ENCODE measurements around the gene CREB5.

The CREB5 gene

DNA sequence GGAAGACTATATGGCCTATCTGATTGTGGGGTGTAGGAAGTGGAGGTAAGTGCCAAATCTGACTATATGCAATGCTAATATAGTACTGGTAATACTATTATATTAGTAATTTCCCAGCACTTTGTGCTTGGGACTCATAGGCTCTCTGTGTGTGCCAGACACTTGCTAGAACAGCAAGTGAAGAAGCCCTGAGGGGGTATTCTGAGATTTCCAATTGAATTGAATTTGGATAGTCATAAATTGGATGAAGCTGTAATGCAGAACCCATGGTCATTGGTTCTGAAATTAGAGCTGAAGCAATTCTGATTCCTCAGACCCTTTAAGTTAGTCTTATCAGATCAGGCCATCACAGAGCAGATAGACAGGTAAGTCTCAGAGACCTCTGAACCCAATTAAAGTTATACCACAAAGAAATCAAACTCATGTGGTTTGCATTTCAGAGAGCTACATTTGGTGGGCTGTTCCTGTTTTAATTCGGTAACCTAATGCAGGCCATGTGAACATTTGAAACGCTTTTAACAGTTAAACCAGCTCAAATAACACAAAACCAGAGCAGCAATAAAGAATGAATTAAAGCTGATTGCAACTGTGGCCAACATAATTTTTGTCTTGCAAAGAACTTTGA, 179.5 kb downstream of the CREB5 start:
- no peak for DNase-seq
- Histone ChIP-seq H3K9ac (ENCODE audit: low read length) (no peak overlapping the region), H2AFZ (ENCODE audit: low read depth, low read length) (no peak overlapping the region), H3K9me3 (ENCODE audit: control insufficient read depth, low read length) (no peaks in the 10 kb centered on the region), H4K91ac (ENCODE audit: low read length) (no peak overlapping the region), H3K14ac (ENCODE audit: low read length in 2 of 2) (no peak overlapping the region), H3K18ac (ENCODE audit: low read depth in 1 of 2, low read length in 2 of 2) (no peak overlapping the region), H3K79me1 (replicated peaks; ENCODE audit: low read length, poor library complexity, severe bottlenecking) (no peaks in the 10 kb centered on the region), H3K27ac (ENCODE audit: low read length, poor library complexity, severe bottlenecking) (no peak overlapping the region), H3K27me3 (ENCODE audit: control insufficient read depth in 1 of 2, insufficient read depth in 1 of 2, low read length in 2 of 2) (no peaks in the 10 kb centered on the region), H3K4ac (ENCODE audit: low read depth in 1 of 2, low read length in 2 of 2) (no peak overlapping the region), H3K36me3 (ENCODE audit: control insufficient read depth in 1 of 2, insufficient read depth in 2 of 2, low read depth in 1 of 2, low read length in 2 of 2) (no peaks in the 10 kb centered on the region), H4K8ac (ENCODE audit: low read length) (no peak overlapping the region), H3K4me1 (ENCODE audit: control insufficient read depth, insufficient read depth, low read depth, low read length) (peaks cover 2% of the 10 kb centered on the region), H2BK12ac (ENCODE audit: low read length in 2 of 2) (no peak overlapping the region), H3K23ac (ENCODE audit: low read length in 2 of 2) (no peak overlapping the region), H2BK5ac (ENCODE audit: low read depth, low read length, poor library complexity, severe bottlenecking) (no peak overlapping the region), H3K4me3 (ENCODE audit: insufficient read depth in 1 of 2, low read depth in 1 of 2, low read length in 2 of 2) (no peak overlapping the region), H3K4me2 (ENCODE audit: low read length, poor library complexity, severe bottlenecking) (no peak overlapping the region), H2AK5ac (ENCODE audit: low read length, severe bottlenecking) (no peak overlapping the region), H2BK120ac (ENCODE audit: low read depth, low read length) (no peak overlapping the region), H2BK15ac (ENCODE audit: low read depth, poor library complexity, severe bottlenecking) (no peak overlapping the region)
- 75% methylated on average over 2 of the region's 2 CpGs for WGBS

DNA sequence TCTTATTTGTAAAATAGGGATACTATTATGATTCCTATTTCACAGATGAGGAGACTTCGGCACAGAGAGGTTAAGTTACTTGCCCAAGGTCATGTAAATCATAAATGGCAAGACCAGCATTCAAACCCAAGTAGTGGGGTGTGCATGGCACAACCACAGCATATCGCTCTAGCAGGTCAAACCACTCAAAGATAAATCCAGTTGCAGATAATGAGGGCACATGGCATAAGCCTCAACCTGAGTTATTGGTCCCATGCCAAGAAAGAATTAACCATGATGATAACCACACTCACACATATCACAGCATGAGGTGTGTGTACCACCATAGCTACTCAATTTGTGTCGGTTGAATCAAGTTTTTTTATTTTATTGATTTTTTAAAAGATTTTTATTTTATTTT, 180.5 kb downstream of the CREB5 start:
- Histone ChIP-seq H2AK5ac (ENCODE audit: low read length, severe bottlenecking) (no peak overlapping the region), H3K27ac (ENCODE audit: low read length, poor library complexity, severe bottlenecking) (no peak overlapping the region), H3K18ac (ENCODE audit: low read depth in 1 of 2, low read length in 2 of 2) (no peak overlapping the region), H3K36me3 (ENCODE audit: control insufficient read depth in 1 of 2, insufficient read depth in 2 of 2, low read depth in 1 of 2, low read length in 2 of 2) (no peaks in the 10 kb centered on the region), H2BK5ac (ENCODE audit: low read depth, low read length, poor library complexity, severe bottlenecking) (no peak overlapping the region), H2BK15ac (ENCODE audit: low read depth, poor library complexity, severe bottlenecking) (no peak overlapping the region), H2BK120ac (ENCODE audit: low read depth, low read length) (no peak overlapping the region), H3K9ac (ENCODE audit: low read length) (no peak overlapping the region), H3K4ac (ENCODE audit: low read depth in 1 of 2, low read length in 2 of 2) (no peak overlapping the region), H4K91ac (ENCODE audit: low read length) (no peak overlapping the region), H4K8ac (ENCODE audit: low read length) (no peak overlapping the region), H3K14ac (ENCODE audit: low read length in 2 of 2) (no peak overlapping the region), H3K79me1 (replicated peaks; ENCODE audit: low read length, poor library complexity, severe bottlenecking) (no peaks in the 10 kb centered on the region), H3K23ac (ENCODE audit: low read length in 2 of 2) (no peak overlapping the region), H3K4me3 (ENCODE audit: insufficient read depth in 1 of 2, low read depth in 1 of 2, low read length in 2 of 2) (no peak overlapping the region), H3K4me2 (ENCODE audit: low read length, poor library complexity, severe bottlenecking) (no peak overlapping the region), H2AFZ (ENCODE audit: low read depth, low read length) (no peak overlapping the region), H3K27me3 (ENCODE audit: control insufficient read depth in 1 of 2, insufficient read depth in 1 of 2, low read length in 2 of 2) (no peaks in the 10 kb centered on the region), H3K9me3 (ENCODE audit: control insufficient read depth, low read length) (no peaks in the 10 kb centered on the region), H2BK12ac (ENCODE audit: low read length in 2 of 2) (no peak overlapping the region), H3K4me1 (ENCODE audit: control insufficient read depth, insufficient read depth, low read depth, low read length) (no peaks in the 10 kb centered on the region)
- DNase-seq = no peak
- WGBS = 85% methylated on average over 2 of the region's 3 CpGs

DNA sequence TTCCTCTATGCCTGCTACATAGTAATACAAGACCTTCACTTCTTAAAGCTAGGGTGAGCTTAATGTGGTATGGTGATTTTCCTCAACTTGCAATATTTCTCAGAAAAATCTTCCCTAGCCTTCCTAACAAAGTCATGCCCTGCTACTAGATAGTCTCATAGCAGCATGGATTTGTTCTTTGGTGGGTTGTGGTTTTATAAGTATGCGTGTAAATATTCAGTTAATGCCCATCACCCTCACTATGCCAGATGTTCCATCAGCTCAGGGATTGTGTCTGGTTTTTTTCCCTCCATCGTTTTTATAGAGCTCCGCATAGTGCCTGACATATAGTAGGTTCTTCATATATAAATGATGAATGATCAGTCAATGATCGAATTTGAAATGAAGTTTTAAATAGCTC, 182.8 kb downstream of the CREB5 start:
- Histone ChIP-seq H3K4me2 (ENCODE audit: low read length, poor library complexity, severe bottlenecking) (no peak overlapping the region), H2BK5ac (ENCODE audit: low read depth, low read length, poor library complexity, severe bottlenecking) (no peak overlapping the region), H4K91ac (ENCODE audit: low read length) (no peak overlapping the region), H2BK12ac (ENCODE audit: low read length in 2 of 2) (no peak overlapping the region), H3K4ac (ENCODE audit: low read depth in 1 of 2, low read length in 2 of 2) (no peak overlapping the region), H3K23ac (ENCODE audit: low read length in 2 of 2) (no peak overlapping the region), H2BK15ac (ENCODE audit: low read depth, poor library complexity, severe bottlenecking) (no peak overlapping the region), H3K79me1 (replicated peaks; ENCODE audit: low read length, poor library complexity, severe bottlenecking) (no peaks in the 10 kb centered on the region), H2AK5ac (ENCODE audit: low read length, severe bottlenecking) (no peak overlapping the region), H3K9ac (ENCODE audit: low read length) (no peak overlapping the region), H3K27ac (ENCODE audit: low read length, poor library complexity, severe bottlenecking) (no peak overlapping the region), H3K27me3 (ENCODE audit: control insufficient read depth in 1 of 2, insufficient read depth in 1 of 2, low read length in 2 of 2) (no peaks in the 10 kb centered on the region), H3K18ac (ENCODE audit: low read depth in 1 of 2, low read length in 2 of 2) (no peak overlapping the region), H3K14ac (ENCODE audit: low read length in 2 of 2) (no peak overlapping the region), H3K4me1 (ENCODE audit: control insufficient read depth, insufficient read depth, low read depth, low read length) (no peaks in the 10 kb centered on the region), H2BK120ac (ENCODE audit: low read depth, low read length) (no peak overlapping the region), H2AFZ (ENCODE audit: low read depth, low read length) (no peak overlapping the region), H3K36me3 (ENCODE audit: control insufficient read depth in 1 of 2, insufficient read depth in 2 of 2, low read depth in 1 of 2, low read length in 2 of 2) (no peaks in the 10 kb centered on the region), H4K8ac (ENCODE audit: low read length) (no peak overlapping the region), H3K4me3 (ENCODE audit: insufficient read depth in 1 of 2, low read depth in 1 of 2, low read length in 2 of 2) (no peak overlapping the region), H3K9me3 (ENCODE audit: control insufficient read depth, low read length) (no peaks in the 10 kb centered on the region)
- WGBS = no CpG with 5 or more reads among the region's 4 CpGs
- no peak for DNase-seq

DNA sequence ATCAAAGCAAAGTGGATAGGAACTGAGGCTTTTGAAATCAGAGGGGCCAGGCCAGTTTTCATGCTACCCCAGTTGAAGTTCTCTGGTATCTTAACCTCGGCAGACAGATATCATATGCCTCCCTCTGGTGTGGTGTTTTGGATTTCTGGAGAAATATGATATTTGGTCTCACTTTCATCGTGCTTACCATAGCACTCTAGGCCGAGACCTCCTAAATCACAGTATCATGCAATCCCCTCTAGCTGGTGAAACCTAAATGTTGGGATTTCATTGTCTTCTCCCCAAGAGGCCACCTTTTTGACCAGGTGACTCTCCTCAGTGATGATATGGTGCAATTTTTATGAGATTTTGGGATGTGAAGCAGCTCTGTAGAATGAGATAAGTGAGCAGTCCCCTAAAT, 183.5 kb downstream of the CREB5 start:
- Histone ChIP-seq H3K14ac (ENCODE audit: low read length in 2 of 2) (no peak overlapping the region), H3K4me3 (ENCODE audit: insufficient read depth in 1 of 2, low read depth in 1 of 2, low read length in 2 of 2) (no peak overlapping the region), H3K4me2 (ENCODE audit: low read length, poor library complexity, severe bottlenecking) (no peak overlapping the region), H3K27me3 (ENCODE audit: control insufficient read depth in 1 of 2, insufficient read depth in 1 of 2, low read length in 2 of 2) (no peaks in the 10 kb centered on the region), H2BK5ac (ENCODE audit: low read depth, low read length, poor library complexity, severe bottlenecking) (no peak overlapping the region), H3K4ac (ENCODE audit: low read depth in 1 of 2, low read length in 2 of 2) (no peak overlapping the region), H4K91ac (ENCODE audit: low read length) (no peak overlapping the region), H3K36me3 (ENCODE audit: control insufficient read depth in 1 of 2, insufficient read depth in 2 of 2, low read depth in 1 of 2, low read length in 2 of 2) (no peaks in the 10 kb centered on the region), H2AFZ (ENCODE audit: low read depth, low read length) (no peak overlapping the region), H2BK120ac (ENCODE audit: low read depth, low read length) (no peak overlapping the region), H2BK15ac (ENCODE audit: low read depth, poor library complexity, severe bottlenecking) (no peak overlapping the region), H3K27ac (ENCODE audit: low read length, poor library complexity, severe bottlenecking) (no peak overlapping the region), H2AK5ac (ENCODE audit: low read length, severe bottlenecking) (no peak overlapping the region), H2BK12ac (ENCODE audit: low read length in 2 of 2) (no peak overlapping the region), H3K23ac (ENCODE audit: low read length in 2 of 2) (no peak overlapping the region), H3K79me1 (replicated peaks; ENCODE audit: low read length, poor library complexity, severe bottlenecking) (no peaks in the 10 kb centered on the region), H4K8ac (ENCODE audit: low read length) (no peak overlapping the region), H3K9ac (ENCODE audit: low read length) (no peak overlapping the region), H3K9me3 (ENCODE audit: control insufficient read depth, low read length) (no peaks in the 10 kb centered on the region), H3K4me1 (ENCODE audit: control insufficient read depth, insufficient read depth, low read depth, low read length) (no peaks in the 10 kb centered on the region), H3K18ac (ENCODE audit: low read depth in 1 of 2, low read length in 2 of 2) (no peak overlapping the region)
- 100% methylated on average over 1 of the region's 3 CpGs for WGBS
- no peak for DNase-seq

Data from mesenchymal stem cell (in vitro differentiated cells and primary cell).